Measurements from ENCODE around the gene MGLL.

Gene MGLL

DNA sequence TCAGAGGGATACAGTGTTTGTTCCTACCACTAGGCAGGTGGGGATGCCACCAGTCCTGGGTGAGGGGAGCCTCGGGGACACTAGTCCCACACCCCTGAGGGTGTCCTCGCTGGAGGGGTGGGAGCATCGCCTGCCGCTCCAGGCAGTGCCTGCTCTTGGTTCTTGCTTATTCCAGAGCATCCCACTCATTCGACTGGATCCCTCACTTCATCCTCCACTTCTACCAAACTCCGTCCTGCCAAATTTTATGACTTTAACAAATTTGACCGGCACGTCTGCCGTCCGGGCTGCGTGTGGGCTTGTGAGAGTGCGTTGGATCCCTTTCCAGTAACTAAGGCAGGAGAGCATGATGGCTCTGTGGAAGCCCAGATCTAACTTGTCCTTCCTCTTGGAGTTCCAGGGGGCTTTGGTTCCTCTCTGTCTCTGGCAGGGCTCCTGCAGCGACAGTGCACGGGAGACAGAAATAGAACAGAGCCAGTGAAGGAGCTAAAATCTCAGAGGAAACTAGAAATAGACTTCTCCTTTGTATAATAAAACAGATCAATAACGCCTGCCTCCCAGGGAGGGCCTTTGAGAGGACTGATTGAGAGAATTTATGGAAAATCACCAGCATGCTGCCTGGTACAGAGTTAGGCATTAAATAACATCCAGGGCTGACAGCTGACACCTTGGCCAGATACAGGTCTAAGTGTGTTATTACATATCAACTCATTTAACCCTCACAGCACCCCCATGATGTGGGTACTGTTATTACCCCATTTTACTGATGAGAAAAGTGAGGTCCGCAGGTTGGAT is 34.5 kb downstream of the MGLL start:
- no peak for DNase-seq

DNA sequence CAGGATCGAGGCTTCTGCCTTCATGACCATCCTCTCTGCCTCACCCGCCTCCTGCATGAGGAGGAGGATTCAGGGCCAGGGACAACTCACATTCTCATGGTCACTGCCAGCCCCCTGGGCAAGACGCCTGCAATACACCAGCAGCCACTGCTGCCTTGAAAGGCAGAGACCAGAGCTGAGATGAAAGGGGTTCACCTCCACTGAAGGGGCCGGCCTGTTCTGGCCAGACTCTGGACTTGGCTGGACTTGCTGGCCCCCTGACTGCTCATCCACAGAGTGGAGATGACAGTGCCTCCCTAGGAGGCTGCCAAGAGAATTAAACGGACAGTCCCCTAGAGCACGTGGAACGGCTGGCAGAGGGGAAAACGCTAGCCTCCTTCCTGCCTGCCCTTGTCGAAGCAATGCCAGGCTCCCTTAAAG is 35.2 kb downstream of the MGLL start:
- DNase-seq = no peak

DNA sequence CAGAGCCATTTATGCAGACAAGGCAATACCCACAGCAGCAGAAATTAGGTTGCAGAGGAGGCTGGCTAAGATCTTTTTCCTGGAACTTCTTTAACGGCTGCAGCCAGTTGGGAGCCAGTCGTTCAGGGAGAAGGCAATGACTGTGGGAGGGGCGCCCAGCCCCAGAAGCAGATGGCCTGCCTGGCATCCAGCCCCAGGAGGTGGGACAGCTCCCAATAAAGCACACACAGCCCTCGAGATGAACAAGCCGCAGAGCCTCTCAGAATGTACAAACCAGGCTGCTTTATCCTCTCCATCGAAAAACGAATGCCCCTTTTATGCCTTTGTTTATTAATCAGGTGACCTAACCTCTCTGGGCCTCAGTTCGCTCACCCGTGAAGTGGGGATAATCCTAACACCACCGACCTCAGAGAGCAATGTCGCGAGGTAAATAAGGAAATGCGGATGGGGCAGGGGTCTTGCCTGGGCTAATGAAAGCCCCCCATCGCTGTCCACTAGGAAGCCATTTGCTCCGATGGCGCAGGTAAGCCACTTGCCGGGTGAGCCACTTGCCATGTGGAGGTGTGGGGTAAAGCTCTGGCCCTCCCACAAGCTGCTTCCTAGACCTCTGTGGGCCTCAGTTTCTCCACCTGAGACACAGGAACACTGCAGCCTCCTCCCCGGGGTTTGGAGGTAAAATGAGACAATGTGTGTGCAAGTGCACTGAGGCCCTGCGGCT is 35.8 kb downstream of the MGLL start:
- no peak for DNase-seq

DNA sequence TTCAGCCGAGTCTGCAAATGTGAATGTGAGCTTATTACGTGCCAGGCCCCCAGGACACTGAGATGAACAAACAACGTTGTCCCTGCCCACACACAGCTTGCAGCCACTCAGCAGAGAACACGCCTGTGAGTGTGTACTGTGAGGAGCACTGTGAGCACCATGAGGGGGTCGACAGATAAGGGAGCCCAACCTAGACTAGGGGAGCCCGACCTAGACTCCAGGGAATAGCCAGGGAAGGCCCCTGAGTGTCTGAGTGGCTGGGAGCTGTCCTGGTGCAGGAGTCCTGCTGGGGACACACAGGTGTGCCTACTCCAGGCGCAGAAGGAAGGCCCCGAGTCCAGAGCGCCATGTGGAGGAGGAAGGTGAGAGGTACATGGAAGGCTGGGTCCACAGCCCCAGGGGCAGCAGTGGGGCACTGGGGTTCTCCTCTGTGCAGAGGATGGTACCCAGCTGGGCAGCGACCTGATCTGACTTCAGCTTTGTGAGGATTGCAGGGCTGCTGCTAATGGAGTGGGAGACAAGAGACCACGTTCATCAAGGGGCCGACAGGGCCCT is 36.5 kb downstream of the MGLL start:
- DNase-seq = no peak

DNA sequence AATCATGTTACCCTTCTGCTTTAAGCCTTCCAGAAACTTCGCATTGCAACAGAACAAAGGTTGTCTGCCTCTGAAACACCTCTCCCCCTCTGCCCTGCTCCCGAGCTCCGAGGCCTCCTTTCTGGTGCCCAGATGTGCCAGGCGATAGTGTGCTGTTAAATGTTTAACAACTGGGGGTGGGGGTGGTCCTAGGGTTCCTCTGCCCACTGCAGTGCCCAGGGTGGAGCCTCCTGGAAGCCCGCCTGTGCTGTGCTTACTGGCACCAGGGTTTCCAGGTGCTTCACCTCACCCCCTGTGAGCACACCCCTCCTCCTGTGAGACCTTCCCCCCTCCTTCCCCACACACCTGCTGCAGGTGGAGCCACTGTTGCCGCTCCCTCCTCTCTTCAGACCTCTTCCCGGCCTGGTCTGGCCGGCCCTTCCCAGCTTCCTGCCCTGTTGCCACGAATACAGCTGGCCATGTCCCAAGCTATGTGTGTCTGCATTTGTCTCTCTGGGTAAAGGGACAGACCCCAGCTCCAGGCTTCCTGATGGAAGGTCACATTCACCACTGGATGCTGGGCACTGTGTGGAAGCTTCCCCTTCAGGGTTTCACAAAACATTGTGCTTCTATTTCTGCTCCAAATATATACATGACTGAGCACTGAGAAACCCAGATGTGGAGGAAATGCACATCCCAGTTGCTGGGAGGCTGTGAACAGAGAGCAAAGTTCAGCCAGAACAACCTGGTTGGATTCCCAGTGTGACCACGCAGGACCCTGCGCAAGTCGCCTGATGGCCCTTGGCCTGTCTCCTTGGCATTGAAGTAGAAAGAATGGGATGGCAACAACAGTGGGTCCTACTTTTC is 37.2 kb downstream of the MGLL start:
- DNase-seq = no peak

DNA sequence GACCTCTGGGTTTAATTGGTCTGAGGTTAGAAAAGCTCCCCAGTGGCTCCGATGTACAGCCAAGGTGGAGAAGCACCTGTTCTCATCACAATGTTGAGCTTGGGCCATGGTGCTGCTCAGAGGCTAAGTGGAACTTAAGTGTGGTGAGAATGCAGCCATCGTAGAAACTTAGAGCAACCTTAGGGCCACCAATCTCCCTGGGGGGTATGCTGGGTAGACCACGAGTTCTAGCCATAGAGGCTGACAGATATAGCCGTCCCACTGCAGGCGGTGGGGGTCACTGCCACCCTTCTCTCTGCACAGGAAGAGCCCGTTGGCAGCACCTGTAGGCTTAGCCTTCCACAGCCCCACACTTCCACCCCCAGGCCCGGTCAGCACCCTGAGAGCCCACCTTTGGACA is 38.0 kb downstream of the MGLL start:
- DNase-seq = no peak

DNA sequence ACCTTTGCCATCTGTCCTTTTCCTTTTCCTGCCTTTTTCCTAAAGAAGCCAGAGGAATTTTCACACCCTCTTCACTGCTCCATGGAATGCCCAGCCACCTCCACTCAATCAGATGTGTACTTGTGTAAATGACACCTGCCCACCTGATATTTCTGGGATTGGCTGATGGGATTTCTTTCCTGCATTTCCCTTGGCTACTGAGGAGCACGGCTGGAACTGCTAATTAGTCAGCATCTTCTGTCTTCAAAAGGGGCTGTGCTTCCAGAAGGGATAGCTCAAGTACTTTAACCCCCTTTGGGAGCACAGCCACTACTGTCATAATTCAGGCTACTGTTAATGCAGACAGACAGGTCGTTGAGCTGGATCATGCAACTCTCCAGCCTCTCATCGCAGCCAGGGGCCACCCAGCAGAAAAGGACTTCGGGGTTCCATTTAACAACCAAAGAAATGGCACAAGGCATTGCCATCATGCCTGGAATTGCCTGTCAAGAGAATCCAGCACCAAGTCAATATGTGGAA is 38.6 kb downstream of the MGLL start:
- no peak for DNase-seq

DNA sequence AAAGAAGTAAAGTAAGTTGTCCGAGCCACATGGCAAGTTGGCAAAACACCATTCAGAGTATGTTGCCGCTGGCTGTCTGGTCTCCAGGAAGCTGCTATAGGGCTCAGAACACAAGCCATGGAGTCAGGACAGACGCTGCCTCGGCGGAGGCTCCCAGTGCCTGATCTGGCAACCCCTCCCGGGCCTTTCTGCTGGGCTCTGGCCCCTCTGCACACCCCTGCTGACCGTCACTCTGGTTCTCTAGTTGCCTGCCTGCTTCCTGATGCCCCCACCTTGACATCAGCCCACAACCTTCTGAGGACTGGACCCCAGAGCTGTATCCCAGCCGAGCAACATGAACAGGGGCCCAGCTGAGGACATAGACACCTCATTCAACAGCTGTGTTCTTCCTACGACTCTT is 39.1 kb downstream of the MGLL start:
- DNase-seq = no peak

DNA sequence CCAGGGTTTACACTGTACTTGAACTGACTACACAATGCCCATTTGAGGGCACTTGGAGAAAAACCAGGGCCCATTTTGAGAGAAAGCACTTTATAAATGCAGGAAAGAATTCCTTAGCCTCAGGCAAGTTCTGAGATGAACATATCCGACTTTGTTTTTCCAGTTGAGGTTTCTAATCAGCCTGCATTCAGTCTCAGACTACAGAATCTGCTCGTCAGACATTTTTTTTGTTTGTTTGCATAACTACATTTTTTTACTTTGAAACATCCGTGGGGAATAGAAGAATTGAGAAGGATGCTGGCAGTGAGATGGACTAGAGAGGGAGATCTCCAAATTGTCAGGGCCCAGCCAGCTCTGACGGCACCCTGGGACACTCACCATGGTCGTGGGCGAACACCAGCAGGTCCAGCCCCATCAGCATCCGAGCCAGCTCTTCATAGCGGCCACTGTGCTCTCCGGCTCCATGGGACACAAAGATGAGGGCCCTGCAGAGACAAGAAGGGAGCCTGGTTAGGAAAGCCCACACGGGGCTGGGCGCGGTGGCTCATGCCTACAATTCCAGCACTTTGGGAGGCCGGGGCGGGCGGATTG is 40.8 kb downstream of the MGLL start:
- DNase-seq = no peak

DNA sequence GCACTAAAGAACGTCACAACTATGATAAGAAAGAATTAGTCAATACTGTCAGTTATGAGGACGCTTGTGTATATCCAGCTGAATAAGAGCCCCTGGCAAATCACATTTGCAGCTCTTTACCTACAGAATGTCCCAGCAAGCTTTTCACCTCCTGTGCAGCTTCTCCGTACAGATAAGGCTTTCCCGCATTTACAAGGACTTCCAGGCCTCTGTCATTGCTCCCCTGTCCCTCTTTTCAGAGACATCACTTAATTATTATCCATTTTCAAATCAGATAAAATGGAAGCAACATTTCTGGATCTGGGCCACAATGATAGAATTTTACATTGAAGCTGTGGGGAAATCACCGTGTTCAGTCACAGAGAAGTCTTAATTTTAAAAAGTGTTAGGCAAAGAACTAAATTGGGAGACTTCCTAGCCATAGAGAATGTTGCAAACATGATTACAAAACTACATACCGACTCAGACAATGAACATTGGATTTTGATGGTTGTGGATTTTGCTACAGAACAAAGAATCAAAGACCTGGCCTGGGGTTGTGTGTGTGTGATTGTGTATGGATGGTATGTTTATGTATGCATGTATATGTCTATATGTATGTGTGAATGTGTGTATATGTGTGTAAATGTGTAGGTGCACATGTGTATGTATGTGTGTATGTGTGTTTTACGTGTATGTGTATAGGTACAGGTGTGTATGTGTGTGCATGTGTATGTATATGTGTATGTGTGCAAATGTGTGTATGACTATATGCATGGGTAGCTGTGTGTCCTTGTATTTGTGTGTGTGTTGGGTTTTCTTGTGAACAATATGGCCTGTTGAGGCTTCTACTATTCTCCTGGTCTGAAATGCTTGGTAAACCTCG is 41.5 kb downstream of the MGLL start:
- DNase-seq = no peak

DNA sequence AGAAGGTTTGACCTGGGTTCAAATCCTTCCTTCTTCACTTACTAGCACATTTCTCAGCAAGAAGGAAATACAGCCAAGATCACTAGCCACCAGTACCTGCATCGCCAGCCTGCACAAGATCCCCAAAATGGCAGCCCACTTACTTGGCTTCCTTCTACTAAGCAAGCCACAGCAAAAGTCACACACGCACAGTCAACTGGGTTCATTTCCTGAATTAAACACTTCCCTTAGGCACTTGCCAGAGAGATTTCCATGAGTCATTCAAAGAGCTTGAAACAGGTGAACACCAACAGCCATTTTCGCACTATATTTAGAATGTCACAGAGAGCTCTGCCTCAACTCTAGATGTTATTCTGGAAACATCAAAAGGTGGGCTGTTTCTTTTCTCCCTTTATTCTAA is 42.6 kb downstream of the MGLL start:
- DNase-seq = no peak

DNA sequence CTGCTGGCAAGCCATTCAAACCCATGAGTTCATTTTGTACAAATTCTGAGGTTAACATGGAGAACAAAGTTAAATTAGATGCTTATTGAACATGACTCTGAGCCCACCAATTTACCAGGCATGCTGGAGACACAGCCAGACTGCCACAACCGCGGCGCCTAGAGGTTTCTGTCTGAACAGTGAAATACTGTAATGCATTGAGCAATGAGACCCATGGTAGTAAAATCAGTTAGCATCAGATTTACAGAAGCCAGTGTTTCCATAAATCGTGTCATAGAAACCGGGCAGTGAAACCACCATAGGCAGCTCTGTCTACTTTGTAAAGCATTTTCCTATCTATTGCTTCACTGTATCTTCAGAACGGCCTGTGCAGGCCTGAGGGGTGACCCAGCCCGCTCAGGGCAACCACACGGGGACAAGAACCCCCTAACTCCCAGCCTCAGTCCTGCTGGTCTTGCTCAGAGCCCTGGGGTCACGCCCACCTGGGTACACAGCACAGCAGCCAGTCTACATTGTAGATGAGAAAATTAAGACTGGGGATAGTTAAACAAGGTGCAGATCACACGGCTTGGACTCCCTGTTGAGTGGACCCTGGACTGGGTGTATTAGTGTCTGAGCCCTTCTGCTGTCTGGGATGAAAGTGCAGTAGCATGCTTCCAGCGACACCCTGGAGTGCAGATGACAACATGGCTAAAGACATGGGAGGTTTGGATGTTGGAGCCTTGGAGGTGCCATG is 44.2 kb downstream of the MGLL start:
- no peak for DNase-seq

DNA sequence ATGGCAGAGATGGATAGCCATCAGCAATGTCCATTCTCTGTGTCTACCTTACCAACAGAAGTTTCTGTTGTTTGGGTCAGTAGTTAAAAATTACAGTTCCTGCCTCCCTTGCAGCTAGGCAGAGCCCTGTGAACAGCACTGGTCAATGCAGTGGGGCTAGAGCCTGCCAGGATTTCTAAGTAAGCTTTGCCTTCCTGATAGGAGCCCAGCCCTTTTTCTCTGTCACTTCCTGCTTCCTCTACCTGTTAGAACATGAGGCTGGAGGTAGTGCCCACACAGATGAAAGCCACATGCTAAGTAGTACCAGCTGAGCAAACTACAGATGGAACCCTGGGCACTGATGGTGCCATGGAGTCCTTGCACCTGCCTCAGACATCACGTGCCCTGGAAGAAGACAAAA is 45.0 kb downstream of the MGLL start:
- DNase-seq = no peak

DNA sequence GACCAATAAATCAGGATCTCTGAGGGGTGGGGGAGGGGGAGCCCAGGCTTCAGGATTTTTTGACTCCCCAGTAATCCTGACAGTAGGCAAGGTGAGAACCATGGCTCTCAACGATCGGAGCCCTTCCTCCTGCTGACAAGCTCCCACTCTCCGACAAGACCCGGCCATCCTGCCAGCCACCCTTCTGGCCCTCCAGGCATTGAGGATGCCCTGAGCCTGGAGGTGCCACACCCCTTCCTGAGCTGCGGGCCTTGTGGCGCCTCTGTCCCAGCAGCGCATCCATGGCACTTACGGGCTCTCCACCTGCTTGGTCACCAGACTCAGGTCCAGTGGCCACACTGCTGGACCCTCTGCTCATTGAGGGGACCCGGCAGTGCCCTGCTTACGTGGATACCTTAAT is 46.0 kb downstream of the MGLL start:
- DNase-seq = no peak

DNA sequence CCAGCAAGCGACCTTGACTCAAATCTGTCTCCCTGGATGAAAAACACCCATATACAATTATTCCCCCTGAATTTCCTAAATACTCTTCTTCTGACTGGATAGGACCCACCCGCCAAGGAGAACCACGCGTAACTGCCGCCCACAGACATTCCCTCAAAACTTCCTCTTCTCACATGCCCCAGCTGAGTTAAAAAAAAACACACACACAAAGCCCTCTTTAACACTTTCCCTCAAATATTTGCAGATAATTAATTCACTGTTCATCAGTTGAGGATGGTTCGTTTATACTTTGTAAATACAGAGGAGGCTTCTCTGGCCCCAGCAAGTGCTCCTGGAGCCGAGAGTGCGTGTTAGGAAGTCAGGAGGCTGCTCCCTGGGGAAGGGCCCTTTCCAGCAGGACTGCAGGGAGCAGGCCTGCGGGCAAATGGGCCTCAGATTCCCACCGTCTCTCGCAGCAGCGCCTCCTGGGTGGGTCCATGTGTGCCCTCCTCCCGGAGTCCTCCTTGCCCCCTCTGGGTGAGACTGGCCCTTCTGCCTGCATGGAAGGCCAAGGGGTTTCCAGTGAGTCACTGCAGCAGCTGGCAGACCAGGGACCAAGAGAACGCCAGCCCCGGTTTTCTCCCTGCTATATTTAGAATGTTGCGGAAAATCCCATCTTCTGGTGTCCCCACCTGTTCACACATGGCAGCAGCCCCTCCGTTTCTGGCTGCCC is 46.8 kb downstream of the MGLL start:
- DNase-seq = no peak

DNA sequence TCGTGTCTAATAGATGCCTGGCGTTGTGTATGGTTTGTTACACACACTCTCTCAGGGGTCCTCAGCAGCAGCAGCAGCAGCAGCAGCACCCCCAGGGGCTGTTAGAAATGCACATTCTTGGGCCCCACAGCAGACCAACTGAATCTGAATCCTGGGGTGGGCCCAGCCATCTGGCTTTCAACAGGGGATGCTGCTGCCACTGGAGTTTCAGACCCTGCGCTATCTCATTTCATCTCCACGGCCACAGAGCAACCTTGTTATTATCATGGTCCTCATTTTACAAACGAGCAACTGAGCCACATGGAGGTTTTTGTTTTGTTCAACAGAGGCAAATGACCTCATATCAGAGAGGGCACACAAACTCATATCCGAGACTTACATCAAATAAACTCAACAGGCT is 47.7 kb downstream of the MGLL start:
- DNase-seq = no peak

DNA sequence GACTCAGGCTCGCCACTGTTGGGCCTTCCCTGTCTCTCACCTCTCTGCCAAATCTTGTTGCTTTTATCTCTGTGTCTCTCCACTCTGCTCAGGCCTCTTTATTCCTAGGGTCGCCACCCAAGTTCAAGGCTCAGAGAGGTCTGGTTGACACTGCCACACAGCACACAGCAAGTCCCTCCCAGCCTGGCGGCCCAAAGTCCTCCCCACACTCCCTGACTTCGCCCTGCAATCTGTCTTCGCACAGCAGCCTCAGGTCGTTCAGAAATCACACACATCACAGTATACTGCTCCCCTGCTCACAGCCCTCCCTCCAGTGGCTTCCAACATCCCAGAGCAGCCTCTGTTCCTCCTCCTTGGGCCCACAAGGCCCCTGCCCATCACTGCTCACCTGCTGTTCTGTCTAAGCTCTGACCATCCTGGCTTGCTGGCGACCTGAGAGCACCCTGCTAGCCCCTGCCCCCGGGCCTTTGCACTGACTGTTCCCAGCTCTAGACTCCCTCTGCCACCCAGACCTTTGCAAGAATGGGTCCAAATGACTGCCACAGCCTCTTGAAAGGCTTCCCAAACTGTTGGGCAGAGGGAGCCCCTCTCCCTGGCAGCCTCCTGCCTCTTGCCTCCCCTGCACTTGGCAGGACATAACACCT is 48.4 kb downstream of the MGLL start:
- DNase-seq = no peak

DNA sequence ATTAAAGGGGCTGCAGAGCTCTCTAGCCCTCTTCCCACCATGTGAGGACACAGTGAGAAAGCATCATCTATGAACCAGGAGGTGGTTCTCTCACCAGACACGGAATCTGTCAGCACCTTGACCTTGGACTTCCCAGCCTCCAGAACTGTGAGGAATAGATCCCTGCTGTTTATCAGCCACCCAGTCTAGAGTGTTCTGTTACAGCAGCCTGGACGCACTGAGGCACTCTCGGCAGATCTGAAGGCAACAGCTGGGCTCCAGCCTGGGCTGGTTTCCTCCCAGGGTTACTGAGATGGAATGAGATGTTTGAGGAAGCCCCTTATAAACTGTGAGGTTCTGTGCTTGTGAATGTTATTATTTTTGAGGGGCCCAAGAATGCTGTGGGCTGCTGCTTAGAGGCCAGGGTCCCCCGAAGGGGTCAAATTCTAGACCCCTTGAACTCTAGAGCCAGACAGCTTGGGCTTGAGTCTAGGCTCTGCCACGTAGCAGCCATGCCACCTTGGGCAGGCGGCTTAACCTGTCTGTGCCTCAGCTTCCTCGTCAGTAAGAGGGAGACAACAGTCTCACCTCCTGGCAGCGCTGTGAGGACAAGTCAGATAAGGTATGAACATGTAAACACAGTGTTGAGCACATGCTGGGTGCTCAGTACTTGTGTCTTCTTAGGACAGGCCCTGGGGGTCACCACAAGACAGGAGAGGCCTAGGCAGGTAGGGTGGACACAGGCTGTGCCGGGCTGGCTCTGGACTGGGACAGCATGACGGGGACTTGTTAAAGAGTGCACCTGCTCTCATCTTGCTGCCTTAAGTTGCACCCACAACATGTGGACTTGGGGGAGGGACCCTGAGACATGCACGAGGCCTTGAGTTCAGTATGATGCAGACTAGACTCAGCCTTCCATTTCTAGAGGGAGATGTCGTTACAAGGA is 49.2 kb downstream of the MGLL start:
- no peak for DNase-seq

DNA sequence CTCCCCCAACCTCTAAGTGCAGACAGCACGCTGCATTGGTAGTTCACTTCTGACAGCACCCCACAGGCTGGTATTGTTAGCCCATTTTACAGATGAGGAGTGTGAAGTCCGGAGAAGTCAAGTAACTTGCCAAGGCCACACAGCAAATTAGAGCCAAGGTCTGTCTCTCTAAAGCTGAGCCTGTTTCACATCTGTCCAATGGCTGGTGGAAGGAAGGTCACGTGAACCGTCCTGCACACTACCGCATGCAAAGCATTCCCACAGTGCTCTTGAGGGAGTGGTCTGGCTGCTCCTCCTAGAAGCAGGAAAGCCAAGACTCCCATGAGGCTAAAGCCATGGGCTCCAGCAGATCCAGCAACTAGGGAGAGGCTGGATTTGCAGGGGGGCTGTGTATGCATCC is 50.0 kb downstream of the MGLL start:
- no peak for DNase-seq

Data from activated CD4-positive, alpha-beta T cell treated with anti-CD3 and anti-CD28 coated beads, Interleukin-2, amount 50 U/mL, for 48 hours (primary cell).